Mesodermal cell (in vitro differentiated cells): ENCODE data around the gene LARGE1.

Experiments
- H3K27ac ChIP-seq: 2 replicates; pipeline ENCODE4 v1.7.0; 2013; ENCODE audit warnings: mild to moderate bottlenecking, low read depth, low read length, moderate library complexity; ENCODE audit not compliant: severe bottlenecking
- H3K36me3 ChIP-seq: 2 replicates; pipeline ENCODE4 v1.7.1; 2013; ENCODE audit warnings: mild to moderate bottlenecking, low read length, moderate library complexity; ENCODE audit not compliant: control insufficient read depth, insufficient read depth
- H3K4me1 ChIP-seq: one replicate; pipeline ENCODE4 v1.7.1; 2013; ENCODE audit warnings: mild to moderate bottlenecking, low read length; ENCODE audit not compliant: insufficient read depth, control insufficient read depth, poor library complexity, severe bottlenecking
- H3K4me3 ChIP-seq: 2 replicates; pipeline ENCODE4 v1.7.0; 2013; ENCODE audit warnings: low read length, control low read depth, mild to moderate bottlenecking; ENCODE audit not compliant: insufficient read depth, poor library complexity, severe bottlenecking; ENCODE audit errors: extremely low read depth
- H3K9me3 ChIP-seq: 2 replicates; pipeline ENCODE4 v1.7.1; 2013; ENCODE audit warnings: mild to moderate bottlenecking, low read length, moderate library complexity; ENCODE audit not compliant: control insufficient read depth
- WGBS, 2 experiments: methylation state at CpG; one replicate each; pipeline ENCODE4 v1.1.5; 2013; ENCODE audit warnings: missing lambda C conversion rate in 2 of 2; ENCODE audit not compliant: insufficient coverage in 2 of 2; 5-methylcytosine and 5-hydroxymethylcytosine counted together

Gene LARGE1

DNA sequence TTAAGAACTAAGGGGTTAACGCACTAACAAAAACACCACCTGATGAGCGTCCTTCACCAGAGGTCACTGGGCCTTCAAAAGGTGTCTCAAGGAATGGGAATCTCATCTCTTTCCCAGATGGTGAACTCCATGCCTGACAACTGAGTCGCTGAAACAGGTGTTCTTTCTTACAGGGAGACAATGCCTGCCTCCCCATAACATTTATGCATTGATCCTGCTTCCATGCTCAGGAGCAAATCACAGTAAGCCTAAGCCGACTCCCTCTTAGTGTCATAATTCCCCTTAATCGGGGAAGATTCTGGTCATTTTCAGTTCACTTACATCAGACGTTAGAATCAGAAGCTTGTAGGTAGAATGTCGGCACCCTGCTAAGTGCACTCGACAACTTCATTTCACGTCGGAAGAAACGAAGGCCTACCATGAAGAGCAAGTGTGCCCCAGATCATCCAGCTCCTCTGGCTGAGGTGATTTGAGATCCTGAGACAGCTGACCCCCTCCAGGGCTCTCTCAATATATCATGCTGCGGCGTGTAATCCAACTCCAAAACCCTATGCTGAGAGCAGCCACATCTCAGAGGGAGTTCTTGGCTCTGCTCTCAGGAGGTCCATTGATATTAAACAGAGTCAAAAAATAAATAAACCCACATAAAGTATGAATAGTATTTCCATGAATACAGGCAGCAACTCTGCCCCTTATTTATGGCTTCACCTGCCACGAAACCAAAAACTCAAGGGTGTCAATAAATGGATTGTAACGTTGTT is 163.1 kb downstream of the LARGE1 start:
- Histone ChIP-seq H3K9me3 (no peaks in the 10 kb centered on the region), H3K4me1 (peaks cover 11% of the 10 kb centered on the region), H3K36me3 (peaks cover 8% of the 10 kb centered on the region), H3K4me3 (no peak overlapping the region), H3K27ac (no peak overlapping the region)
- WGBS, 2 experiments: 75 to 76% methylated on average over 11 to 13 of the region's 15 CpGs

DNA sequence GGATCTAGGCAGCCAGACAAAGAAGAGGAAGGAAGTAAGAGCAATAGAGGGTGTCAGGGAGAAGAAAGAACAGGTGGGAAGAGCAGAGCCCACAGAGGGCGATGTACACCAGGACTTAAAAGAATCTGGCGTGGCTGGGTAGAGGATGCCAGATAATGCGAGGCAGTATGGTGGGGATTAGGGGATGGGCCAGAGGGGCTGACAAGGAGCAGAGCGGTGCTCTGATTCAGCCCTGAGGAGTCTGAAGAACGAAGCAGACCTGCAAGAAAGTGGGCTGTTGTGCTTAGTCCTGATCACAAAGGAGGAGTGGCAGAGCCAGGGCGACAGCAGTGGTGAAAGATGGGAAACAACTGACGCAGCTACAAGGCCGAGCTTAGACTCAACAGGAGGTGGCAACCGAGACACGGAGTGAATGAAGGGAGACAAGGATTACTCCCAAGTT is 163.7 kb downstream of the LARGE1 start:
- Histone ChIP-seq H3K27ac (no peak overlapping the region), H3K4me3 (no peak overlapping the region), H3K9me3 (no peaks in the 10 kb centered on the region), H3K36me3 (peaks cover 14% of the 10 kb centered on the region), H3K4me1 (peaks cover 11% of the 10 kb centered on the region)
- 53 to 73% methylated on average over 8 to 10 of the region's 10 CpGs for WGBS, 2 experiments

DNA sequence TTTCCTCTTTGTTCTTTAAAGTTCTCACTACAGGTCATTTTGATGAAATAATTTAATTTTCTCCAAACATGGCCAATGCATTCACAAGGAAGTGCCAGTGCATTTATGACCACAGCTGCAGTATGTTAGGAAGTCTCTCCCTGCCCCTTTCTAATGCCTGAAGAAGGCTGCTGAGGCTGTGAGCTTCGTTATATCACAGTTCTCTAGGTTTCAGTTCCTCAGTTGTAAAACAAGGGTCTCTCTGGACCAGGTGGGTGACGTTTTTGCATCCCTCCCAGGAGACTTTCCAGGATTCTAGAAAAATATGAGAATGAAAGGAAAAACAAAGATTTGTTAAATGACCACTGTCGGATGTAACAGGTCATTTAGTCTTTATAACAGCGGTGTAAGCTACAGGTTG is 171.6 kb downstream of the LARGE1 start:
- WGBS, 2 experiments: 93 to 98% methylated on average over 3 of the region's 4 CpGs
- no peaks in the 10 kb centered on the region for H3K9me3 ChIP-seq
- H3K4me3 ChIP-seq: no peak overlapping the region
- H3K36me3 ChIP-seq: peaks cover 22% of the 10 kb centered on the region
- no peaks in the 10 kb centered on the region for H3K4me1 ChIP-seq
- no peak overlapping the region for H3K27ac ChIP-seq

DNA sequence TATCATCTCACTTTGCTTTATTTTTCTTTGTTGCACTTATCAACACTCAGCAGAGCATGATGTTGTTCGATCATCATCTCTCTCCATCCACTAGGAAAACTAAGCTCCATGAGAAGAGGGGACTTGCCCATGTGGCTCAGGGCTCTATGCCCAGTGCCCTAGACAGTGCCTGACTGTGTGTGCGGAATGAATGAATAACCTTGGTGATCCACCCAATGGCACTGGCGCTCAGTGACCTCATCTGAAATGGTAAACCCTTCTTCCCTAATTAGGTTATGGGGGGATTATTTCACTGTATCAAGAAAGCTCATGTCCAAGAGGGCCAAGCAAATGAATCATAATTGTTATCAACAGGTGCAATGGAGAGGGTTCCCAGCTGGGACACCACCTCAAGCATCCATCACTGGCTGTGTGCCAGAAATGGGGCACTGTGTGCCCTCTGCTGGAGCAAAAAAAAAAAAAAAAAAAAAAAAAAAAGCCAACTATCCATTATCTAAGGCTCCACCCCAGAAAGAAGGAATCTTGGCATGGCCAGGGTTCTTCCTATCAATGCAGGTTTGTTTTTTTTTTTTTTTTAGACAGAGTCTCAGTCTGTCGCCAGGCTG is 172.6 kb downstream of the LARGE1 start:
- Histone ChIP-seq H3K27ac (no peak overlapping the region), H3K9me3 (no peaks in the 10 kb centered on the region), H3K4me1 (no peaks in the 10 kb centered on the region), H3K36me3 (peaks cover 21% of the 10 kb centered on the region), H3K4me3 (no peak overlapping the region)
- 94 to 100% methylated on average over 2 to 3 of the region's 4 CpGs for WGBS, 2 experiments

DNA sequence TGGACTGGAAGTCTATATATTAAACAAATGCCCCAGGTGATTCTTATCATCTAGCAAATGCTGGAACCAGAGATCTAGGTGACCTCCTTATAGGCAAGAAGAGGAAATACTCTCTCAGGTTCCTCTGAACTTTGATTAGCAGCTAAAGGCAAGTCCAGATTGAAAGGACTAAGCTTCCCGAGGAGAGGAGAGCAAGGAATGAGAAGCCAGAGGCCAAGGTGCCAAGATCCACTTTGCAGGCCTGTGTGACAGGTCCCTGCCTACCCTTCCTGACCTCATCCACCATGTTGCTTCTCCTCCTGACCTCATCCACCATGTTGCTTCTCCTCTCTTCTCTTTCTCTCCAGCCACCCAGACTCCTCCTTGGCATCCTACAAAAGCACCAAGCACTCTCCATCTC is 173.2 kb downstream of the LARGE1 start:
- H3K9me3 ChIP-seq: no peaks in the 10 kb centered on the region
- WGBS, 2 experiments: 90% methylated on average over 1 of the region's 1 CpG
- H3K36me3 ChIP-seq: peaks cover 17% of the 10 kb centered on the region
- H3K4me1 ChIP-seq: no peaks in the 10 kb centered on the region
- H3K4me3 ChIP-seq: no peak overlapping the region
- no peak overlapping the region for H3K27ac ChIP-seq

DNA sequence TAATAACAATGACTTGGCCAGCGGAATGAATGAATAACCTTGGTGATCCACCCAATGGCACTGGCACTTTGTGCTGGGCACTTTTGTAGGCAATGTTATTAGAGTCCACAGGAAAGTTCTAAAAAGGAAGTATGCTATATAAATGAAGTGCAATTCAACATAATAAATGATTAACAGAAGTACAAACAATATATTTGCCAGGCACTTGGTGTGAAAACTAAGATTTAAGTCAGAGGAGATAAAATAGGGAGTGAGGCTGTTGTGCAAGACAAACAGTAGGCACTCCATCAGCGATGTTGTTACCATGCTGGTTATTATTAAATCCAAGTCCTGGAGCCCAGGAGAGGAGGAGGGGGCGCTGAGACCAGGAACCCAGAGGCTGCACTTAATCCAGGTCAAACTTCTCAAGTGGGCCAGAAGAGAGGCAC is 173.8 kb downstream of the LARGE1 start:
- no peaks in the 10 kb centered on the region for H3K9me3 ChIP-seq
- 89 to 100% methylated on average over 1 to 3 of the region's 3 CpGs for WGBS, 2 experiments
- no peak overlapping the region for H3K27ac ChIP-seq
- H3K4me3 ChIP-seq: no peak overlapping the region
- H3K36me3 ChIP-seq: peaks cover 12% of the 10 kb centered on the region
- H3K4me1 ChIP-seq: no peaks in the 10 kb centered on the region

DNA sequence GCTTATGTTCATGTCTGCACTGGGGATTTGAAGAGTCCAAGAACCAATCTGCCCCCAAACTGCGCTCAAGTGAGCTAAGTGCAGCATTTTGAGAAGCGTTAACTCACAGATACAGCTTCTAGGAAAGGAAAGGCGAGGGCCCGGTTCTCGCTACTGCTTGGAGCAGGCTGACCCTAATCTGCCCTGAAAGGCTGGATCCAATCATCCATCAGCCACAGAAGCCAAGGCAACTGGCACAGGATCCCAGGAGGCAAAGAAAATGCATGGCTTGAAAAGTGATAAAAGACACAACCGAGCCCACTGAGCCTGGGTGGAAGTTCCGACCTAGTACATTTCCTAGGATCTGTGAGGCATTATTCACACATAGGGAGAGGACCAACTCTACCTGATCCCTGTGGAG is 174.8 kb downstream of the LARGE1 start:
- WGBS, 2 experiments: 90 to 96% methylated on average over 7 of the region's 7 CpGs
- no peak overlapping the region for H3K27ac ChIP-seq

DNA sequence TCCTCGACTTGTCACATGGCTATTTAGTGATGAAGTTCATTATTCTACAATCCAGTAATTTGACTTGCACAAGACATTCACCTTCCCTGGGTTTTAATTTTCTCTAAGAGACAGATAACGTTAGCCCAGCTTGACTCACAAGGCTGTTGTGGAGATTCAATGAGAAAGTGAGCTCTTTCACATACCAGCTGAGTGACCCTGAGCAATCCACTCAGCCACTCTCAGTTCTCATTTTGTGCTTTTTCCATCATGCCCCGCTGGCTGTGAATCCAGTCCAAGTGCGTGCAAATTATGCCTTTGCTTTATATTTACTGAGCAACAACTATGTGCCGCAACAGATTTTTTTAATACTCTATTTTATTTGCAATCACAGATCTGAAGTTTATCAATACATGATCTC is 176.5 kb downstream of the LARGE1 start:
- peaks cover 10% of the 10 kb centered on the region for H3K36me3 ChIP-seq
- no peak overlapping the region for H3K4me3 ChIP-seq
- no peaks in the 10 kb centered on the region for H3K4me1 ChIP-seq
- H3K27ac ChIP-seq: no peak overlapping the region
- H3K9me3 ChIP-seq: no peaks in the 10 kb centered on the region
- WGBS, 2 experiments: 90 to 95% methylated on average over 3 to 4 of the region's 5 CpGs

More for the DNA sequence above, 174.8 kb downstream of the LARGE1 start:
- no peaks in the 10 kb centered on the region for H3K9me3 ChIP-seq
- H3K4me1 ChIP-seq: no peaks in the 10 kb centered on the region
- peaks cover 11% of the 10 kb centered on the region for H3K36me3 ChIP-seq
- H3K4me3 ChIP-seq: no peak overlapping the region

DNA sequence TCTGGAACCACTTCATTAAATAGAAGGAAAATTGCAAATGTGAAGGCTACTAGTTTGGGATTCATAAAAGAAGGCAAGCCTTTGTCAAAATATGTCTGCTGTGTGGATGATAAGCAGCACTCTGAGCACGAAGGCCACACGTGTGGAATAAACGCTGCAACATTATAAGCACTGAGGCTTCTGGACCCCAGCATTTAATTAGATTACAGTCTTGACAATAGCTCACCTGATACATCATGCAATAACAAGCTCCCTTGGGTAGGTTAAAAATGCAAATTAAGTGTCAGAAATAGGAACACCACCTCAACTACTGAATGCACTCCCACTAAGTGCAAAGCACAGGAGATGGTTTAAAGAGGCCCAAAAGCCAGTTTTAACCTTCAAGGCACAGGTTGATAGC is 179.3 kb downstream of the LARGE1 start:
- 94% methylated on average over 3 of the region's 3 CpGs; no CpG with 5 or more reads in 1 of the 2 experiments for WGBS, 2 experiments
- Histone ChIP-seq H3K4me3 (no peak overlapping the region), H3K9me3 (peaks cover 1% of the 10 kb centered on the region), H3K27ac (no peak overlapping the region), H3K36me3 (peaks cover 10% of the 10 kb centered on the region), H3K4me1 (no peaks in the 10 kb centered on the region)

DNA sequence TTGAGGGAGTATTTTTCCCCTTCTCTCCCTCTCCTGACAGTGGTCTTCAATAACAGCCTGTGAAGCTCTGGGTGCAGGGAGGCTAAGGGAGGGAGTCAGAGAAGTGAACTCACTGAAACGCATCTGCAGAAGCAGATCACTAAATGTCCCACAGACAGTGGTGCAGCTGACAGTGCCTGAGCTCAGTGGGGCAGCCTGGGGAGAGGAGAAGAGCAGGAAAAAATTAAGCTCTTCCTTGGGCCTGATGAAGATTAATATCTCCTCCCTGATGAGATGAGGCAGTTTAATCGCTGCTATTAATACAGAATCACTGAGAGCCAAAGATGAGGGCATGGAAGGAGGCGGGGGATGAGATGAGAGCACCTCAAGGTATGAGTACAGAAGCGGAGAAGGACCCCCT is 180.8 kb downstream of the LARGE1 start:
- H3K4me1 ChIP-seq: no peaks in the 10 kb centered on the region
- WGBS, 2 experiments: 95 to 96% methylated on average over 3 of the region's 4 CpGs
- H3K27ac ChIP-seq: no peak overlapping the region

DNA sequence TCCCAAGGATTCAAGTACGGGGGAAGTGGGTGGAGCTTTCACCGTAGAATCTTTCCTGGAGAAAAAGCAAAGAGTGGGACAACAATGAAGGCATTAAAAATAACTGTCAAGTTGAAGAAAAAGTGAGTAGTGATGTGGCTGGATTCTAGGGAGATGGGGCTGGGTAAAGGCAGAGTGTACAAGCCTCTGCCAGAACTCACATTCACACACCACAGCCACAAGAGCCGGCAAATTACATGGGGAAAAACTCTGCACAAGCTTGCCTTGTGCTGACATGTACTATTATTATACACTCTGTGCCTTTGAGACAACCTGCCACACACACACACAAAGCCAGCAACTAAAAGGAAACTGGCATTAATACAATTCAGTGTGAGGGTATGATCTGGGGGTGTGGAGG is 182.6 kb downstream of the LARGE1 start:
- H3K9me3 ChIP-seq: peaks cover 5% of the 10 kb centered on the region
- no peak overlapping the region for H3K27ac ChIP-seq
- peaks cover 13% of the 10 kb centered on the region for H3K36me3 ChIP-seq
- WGBS, 2 experiments: 80 to 83% methylated on average over 2 of the region's 3 CpGs
- H3K4me1 ChIP-seq: no peaks in the 10 kb centered on the region
- H3K4me3 ChIP-seq: no peak overlapping the region

More for the DNA sequence above, 180.8 kb downstream of the LARGE1 start:
- Histone ChIP-seq H3K9me3 (peaks cover 5% of the 10 kb centered on the region), H3K4me3 (no peak overlapping the region), H3K36me3 (peaks cover 13% of the 10 kb centered on the region)
